GM12873 (cell line): Measurements from ENCODE around the gene TVP23A.

Source experiments
- CTCF ChIP-seq: IDR thresholded peaks from 2 replicates; pipeline ENCODE4 v1.5.1; 2012; ENCODE audit warnings: low read depth, mild to moderate bottlenecking, moderate library complexity, low read length, control low read depth; ENCODE audit not compliant: insufficient read depth; ENCODE audit errors: missing control alignments

TVP23A gene

GRCh38 chr16:10859020-10859419, 40.4 kb upstream of the TVP23A start:
- TF ChIP-seq CTCF: no peak

- TF ChIP-seq CTCF: no peak
Observed at GRCh38 chr16:10858203-10858602, 39.6 kb upstream of the TVP23A start.

- no peak for TF ChIP-seq CTCF
Observed at GRCh38 chr16:10856042-10856441, 37.4 kb upstream of the TVP23A start.

- TF ChIP-seq CTCF: no peak
Observed at GRCh38 chr16:10852948-10853347, 34.4 kb upstream of the TVP23A start.

GRCh38 chr16:10852286-10852685, 33.7 kb upstream of the TVP23A start:
- no peak for TF ChIP-seq CTCF

GRCh38 chr16:10851512-10851911, 32.9 kb upstream of the TVP23A start:
- no peak for TF ChIP-seq CTCF

GRCh38 chr16:10850478-10850850, 31.9 kb upstream of the TVP23A start:
- no peak for TF ChIP-seq CTCF
